RWPE2 (cell line): Measurements from ENCODE around the gene KLF6.
A peak's percentile ranks its signal among the peaks of the same experiment; 100 is the strongest.

Source experiments
- ATAC-seq: fragments of 200-7000 bp; cut with Tn5 transposase; 3 replicates; pipeline ENCODE4 v1.9.1; 2021; ENCODE audit warnings: low read depth
- DNase-seq: peaks from one replicate; pipeline ENCODE4 v3.0.0-alpha.2; 2020; ENCODE audit warnings: low spot score
- H3K27ac ChIP-seq: fragments of 450-650 bp; 2 replicates; pipeline ENCODE4 v1.5.1; 2017; ENCODE audit warnings: mild to moderate bottlenecking; ENCODE audit not compliant: poor library complexity, severe bottlenecking
- H3K27me3 ChIP-seq: fragments of 250-450 bp; sonication (Bioruptor Pico); 2 replicates; pipeline ENCODE4 v1.5.1; 2021; ENCODE audit warnings: mild to moderate bottlenecking, moderate library complexity; ENCODE audit not compliant: insufficient read depth, poor library complexity, severe bottlenecking
- H3K36me3 ChIP-seq: fragments of 250-450 bp; sonication (Bioruptor Pico); 2 replicates; pipeline ENCODE4 v1.5.1; 2020; ENCODE audit warnings: low read depth, mild to moderate bottlenecking, moderate library complexity
- H3K4me1 ChIP-seq: fragments of 250-450 bp; sonication (Bioruptor Pico); 2 replicates; pipeline ENCODE4 v1.5.1; 2021; ENCODE audit warnings: mild to moderate bottlenecking, moderate library complexity; ENCODE audit not compliant: insufficient read depth, poor library complexity, severe bottlenecking
- H3K4me3 ChIP-seq: fragments of 250-450 bp; sonication (Bioruptor Pico); 2 replicates; pipeline ENCODE4 v1.5.1; 2021; ENCODE audit warnings: mild to moderate bottlenecking, moderate library complexity; ENCODE audit not compliant: severe bottlenecking
- H3K9me3 ChIP-seq: fragments of 250-450 bp; sonication (Bioruptor Pico); 2 replicates; pipeline ENCODE4 v1.5.1; 2021; ENCODE audit warnings: mild to moderate bottlenecking, moderate library complexity; ENCODE audit not compliant: severe bottlenecking
- TF ChIP-seq, protein P1 (sequence below): fragments of 450-650 bp; IDR thresholded peaks from one replicate; pipeline ENCODE4 v1.5.1; 2017; ENCODE audit warnings: mild to moderate bottlenecking, moderate library complexity; ENCODE audit not compliant: poor library complexity, severe bottlenecking

Gene KLF6

DNA sequence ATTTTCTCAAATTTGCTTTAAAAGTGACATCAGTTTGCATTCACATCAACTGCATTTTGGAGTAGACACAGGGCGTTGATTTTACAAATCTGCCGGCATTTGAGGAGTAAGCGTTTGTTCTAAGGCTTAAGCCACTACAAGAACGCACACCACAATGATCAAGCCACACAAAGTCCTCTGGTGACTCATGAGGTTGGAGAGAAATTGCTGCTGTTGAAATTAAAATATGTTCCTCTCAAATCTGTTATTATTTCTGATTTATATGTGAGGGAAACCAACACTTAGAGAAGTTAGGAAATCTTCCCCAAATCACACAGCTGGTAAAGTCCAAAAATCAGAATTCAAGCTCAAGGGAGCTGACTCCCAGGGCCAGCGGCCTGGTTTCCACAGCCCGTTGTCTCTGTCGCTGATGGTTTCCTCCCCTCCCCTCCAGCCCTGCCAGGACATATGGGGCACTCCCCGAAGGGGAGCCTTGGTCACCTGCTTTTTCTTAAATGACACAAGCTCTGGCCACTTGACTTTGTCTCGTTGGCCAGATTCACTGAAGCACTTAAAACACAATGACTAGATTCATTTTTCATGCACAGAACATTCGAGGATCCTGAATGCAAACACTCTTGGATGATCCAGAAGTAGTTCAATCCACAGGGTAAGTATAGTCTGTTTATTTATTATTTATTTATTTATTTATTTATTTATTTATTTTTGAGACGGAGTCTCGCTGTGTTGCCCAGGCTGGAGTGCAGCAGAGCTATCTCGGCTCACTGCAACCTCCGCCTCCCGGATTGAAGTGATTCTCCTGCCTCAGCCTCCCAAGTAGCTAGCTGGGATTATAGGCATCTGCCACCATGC, 29.2 kb upstream of the KLF6 start:
- TF ChIP-seq, protein P1, sequence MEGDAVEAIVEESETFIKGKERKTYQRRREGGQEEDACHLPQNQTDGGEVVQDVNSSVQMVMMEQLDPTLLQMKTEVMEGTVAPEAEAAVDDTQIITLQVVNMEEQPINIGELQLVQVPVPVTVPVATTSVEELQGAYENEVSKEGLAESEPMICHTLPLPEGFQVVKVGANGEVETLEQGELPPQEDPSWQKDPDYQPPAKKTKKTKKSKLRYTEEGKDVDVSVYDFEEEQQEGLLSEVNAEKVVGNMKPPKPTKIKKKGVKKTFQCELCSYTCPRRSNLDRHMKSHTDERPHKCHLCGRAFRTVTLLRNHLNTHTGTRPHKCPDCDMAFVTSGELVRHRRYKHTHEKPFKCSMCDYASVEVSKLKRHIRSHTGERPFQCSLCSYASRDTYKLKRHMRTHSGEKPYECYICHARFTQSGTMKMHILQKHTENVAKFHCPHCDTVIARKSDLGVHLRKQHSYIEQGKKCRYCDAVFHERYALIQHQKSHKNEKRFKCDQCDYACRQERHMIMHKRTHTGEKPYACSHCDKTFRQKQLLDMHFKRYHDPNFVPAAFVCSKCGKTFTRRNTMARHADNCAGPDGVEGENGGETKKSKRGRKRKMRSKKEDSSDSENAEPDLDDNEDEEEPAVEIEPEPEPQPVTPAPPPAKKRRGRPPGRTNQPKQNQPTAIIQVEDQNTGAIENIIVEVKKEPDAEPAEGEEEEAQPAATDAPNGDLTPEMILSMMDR = no peak
- no peak for ATAC-seq
- H3K27ac ChIP-seq = peak overlapping the region; percentile 100

DNA sequence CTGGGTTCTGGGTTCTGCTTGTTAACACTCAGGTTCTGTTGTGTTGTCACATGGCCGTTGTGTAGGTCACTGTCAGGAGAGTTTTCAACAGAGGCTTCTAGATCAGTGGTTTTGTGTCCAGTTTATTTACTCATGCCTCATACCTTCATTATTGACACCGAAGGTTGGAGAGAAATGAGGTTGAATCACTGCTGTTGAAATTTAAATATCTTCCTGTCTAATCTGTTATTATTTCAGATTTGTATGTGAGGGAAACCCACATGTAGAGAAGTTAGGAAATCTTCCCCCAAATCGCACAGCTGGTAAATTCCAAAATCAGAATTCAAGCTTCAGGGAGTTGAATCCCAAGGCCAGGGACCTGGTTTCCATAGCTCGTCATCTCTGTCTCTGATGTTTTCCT, 28.3 kb upstream of the KLF6 start:
- H3K36me3 ChIP-seq = no peaks in the 10 kb centered on the region
- no peaks in the 10 kb centered on the region for H3K9me3 ChIP-seq
- H3K4me1 ChIP-seq = peaks cover 34% of the 10 kb centered on the region
- TF ChIP-seq, protein P1 = no peak
- H3K27me3 ChIP-seq = no peaks in the 10 kb centered on the region
- no peak for ATAC-seq
- no peak for DNase-seq
- peak overlapping the region; percentile 100 for H3K27ac ChIP-seq
- no peak overlapping the region for H3K4me3 ChIP-seq

More for the DNA sequence above, 29.2 kb upstream of the KLF6 start:
- Histone ChIP-seq H3K36me3 (no peaks in the 10 kb centered on the region), H3K27me3 (no peaks in the 10 kb centered on the region), H3K4me3 (no peak overlapping the region), H3K9me3 (no peaks in the 10 kb centered on the region), H3K4me1 (peaks cover 32% of the 10 kb centered on the region)
- no peak for DNase-seq

DNA sequence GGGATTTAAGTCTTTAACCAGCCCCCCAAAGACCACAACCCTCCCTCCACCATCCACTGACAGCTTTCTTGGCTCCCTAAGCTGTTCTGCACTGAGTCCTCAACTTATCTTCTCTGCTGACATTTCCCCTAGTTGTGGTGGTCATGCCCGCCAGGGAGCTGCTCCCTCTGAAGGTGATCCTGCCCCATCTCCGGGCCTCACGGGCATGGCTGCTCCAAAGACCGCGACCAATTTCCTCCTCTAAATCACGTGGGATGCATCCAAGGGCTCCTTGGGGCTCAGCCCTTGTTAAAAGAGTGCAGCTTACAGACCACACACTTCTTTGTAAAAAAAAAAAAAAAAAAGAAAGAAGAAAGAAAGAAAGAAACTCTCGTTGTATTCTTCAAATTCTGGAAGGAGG, 27.1 kb upstream of the KLF6 start:
- H3K27ac ChIP-seq = peak overlapping the region; percentile 100
- DNase-seq (no peak), ATAC-seq (no peak)
- H3K9me3 ChIP-seq = no peaks in the 10 kb centered on the region
- peaks cover 36% of the 10 kb centered on the region for H3K4me1 ChIP-seq
- no peaks in the 10 kb centered on the region for H3K27me3 ChIP-seq
- H3K36me3 ChIP-seq = no peaks in the 10 kb centered on the region
- TF ChIP-seq, protein P1 = no peak
- H3K4me3 ChIP-seq = no peak overlapping the region

DNA sequence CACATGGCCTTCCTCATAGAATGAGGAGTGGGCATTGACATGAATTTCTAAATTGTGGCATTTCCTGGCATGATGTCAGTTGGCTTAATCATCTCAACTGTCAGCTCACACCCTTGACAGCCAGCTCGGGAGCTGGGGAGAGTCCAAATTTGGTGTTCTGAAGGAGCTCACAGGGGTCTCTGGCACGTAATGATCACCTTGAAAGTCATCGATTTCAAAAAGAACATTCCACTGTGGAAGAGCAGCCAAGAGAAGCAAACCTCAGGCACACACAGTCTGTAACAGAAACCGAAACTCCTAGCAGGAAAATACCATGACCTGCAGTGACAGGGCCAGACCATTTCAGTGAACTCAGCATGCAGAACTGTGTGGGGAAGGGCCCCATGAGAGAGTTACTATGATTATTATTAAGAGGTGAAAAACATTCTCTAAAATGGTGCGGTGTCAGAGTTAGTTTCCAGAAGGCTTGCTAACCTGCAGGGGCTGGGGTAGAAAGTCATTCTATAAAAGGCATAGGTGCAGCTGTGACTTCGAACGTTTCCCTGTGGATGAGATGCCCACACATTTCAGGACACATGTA, 26.4 kb upstream of the KLF6 start:
- TF ChIP-seq, protein P1 = no peak
- Histone ChIP-seq H3K27ac (peak overlapping the region; percentile 100), H3K36me3 (no peaks in the 10 kb centered on the region), H3K27me3 (no peaks in the 10 kb centered on the region), H3K9me3 (no peaks in the 10 kb centered on the region), H3K4me1 (peaks cover 44% of the 10 kb centered on the region), H3K4me3 (no peak overlapping the region)
- peak; percentile 75 for ATAC-seq
- peak; percentile 88 for DNase-seq
